HepG2 (cell line): Measurements from ENCODE around the gene LPXN. TPM values are rescaled to one million over a fixed set of nuclear protein-coding genes. Genes with fewer than 3 reads are reported as not detected.

Experiments used
- AHR ChIP-seq: IDR thresholded peaks from 2 replicates; pipeline ENCODE4 v1.6.1; 2018; ENCODE audit warnings: missing genetic modification reagents, missing compliant biosample characterization
- BCL6 ChIP-seq: IDR thresholded peaks from 2 replicates; pipeline ENCODE4 v1.6.1; 2016; ENCODE audit warnings: missing genetic modification reagents, missing compliant biosample characterization
- EHMT2 ChIP-seq: fragments of 200-600 bp; sonication (generic); IDR thresholded peaks from 2 replicates; pipeline ENCODE4 v1.7.0; 2017; ENCODE audit warnings: antibody characterized with exemption, low read depth, low read length, borderline replicate concordance
- HDAC1 ChIP-seq: sonication (generic); formaldehyde crosslinking; IDR thresholded peaks from 2 replicates; pipeline ENCODE4 v1.5.1; 2020; ENCODE audit warnings: mild to moderate bottlenecking, missing genetic modification reagents
- IRX3 ChIP-seq: sonication (generic); formaldehyde crosslinking; IDR thresholded peaks from 2 replicates; pipeline ENCODE4 v1.8.1; 2023; ENCODE audit warnings: mild to moderate bottlenecking, low read depth, missing genetic modification reagents, borderline replicate concordance
- KMT2B ChIP-seq: IDR thresholded peaks from 2 replicates; pipeline ENCODE4 v1.6.1; 2016; ENCODE audit warnings: missing genetic modification reagents, missing compliant biosample characterization
- MED1 ChIP-seq: sonication (generic); formaldehyde crosslinking; IDR thresholded peaks from 2 replicates; pipeline ENCODE4 v1.4.0; 2020; ENCODE audit warnings: missing genetic modification reagents
- PCBP2 ChIP-seq: fragments of 200-400 bp; formaldehyde crosslinking; optimal IDR thresholded peaks from 2 replicates; pipeline ENCODE3; 2018; ENCODE audit warnings: low read length, low read depth; ENCODE audit not compliant: poor library complexity, severe bottlenecking
- SNRNP70 ChIP-seq: fragments of 200-400 bp; formaldehyde crosslinking; IDR thresholded peaks from 2 replicates; pipeline ENCODE4 v1.6.1; 2017; ENCODE audit warnings: mild to moderate bottlenecking, low read depth, low read length, moderate library complexity
- TARDBP ChIP-seq: sonication (generic); formaldehyde crosslinking; IDR thresholded peaks from 2 replicates; pipeline ENCODE4 v1.8.0; 2022; ENCODE audit warnings: mild to moderate bottlenecking, missing genetic modification reagents
- WIZ ChIP-seq: sonication (generic); formaldehyde crosslinking; IDR thresholded peaks from 2 replicates; pipeline ENCODE4 v1.5.1; 2020; ENCODE audit warnings: mild to moderate bottlenecking, missing genetic modification reagents
- YEATS4 ChIP-seq: sonication (generic); formaldehyde crosslinking; IDR thresholded peaks from 2 replicates; pipeline ENCODE4 v1.4.0; 2020; ENCODE audit warnings: missing genetic modification reagents, borderline replicate concordance
- ZFP82 ChIP-seq: sonication (generic); formaldehyde crosslinking; IDR thresholded peaks from 2 replicates; pipeline ENCODE4 v1.5.1; 2020; ENCODE audit warnings: mild to moderate bottlenecking, missing genetic modification reagents, borderline replicate concordance
- ZNF138 ChIP-seq: sonication (generic); formaldehyde crosslinking; IDR thresholded peaks from 2 replicates; pipeline ENCODE4 v1.5.0; 2020; ENCODE audit warnings: mild to moderate bottlenecking, low read depth, missing genetic modification reagents
- ZNF530 ChIP-seq: sonication (generic); formaldehyde crosslinking; IDR thresholded peaks from 2 replicates; pipeline ENCODE4 v1.5.0; 2020; ENCODE audit warnings: low read depth, mild to moderate bottlenecking, missing genetic modification reagents
- polyA plus RNA-seq, 8 experiments: library from polyadenylated mRNA; depleted of rRNA in 3 of 8; stranded (reverse) in 7 of 8; unstranded in 1 of 8; fragments of >200 nt; fragmentation: Illumina TruSeq in 4 of 8; extraction: Trizol in 4 of 8; gene quantifications; 2 replicates each; pipeline versions ENCODE4 v1.2.1 to v1.2.3, GENCODE V29; 2011 to 2016; ENCODE audit warnings: low read depth in 4 of 8, missing spikeins in 1 of 8, mixed read lengths in 1 of 8; ENCODE audit not compliant: insufficient read depth in 1 of 8
- total RNA-seq, 5 experiments: library from RNA; depleted of rRNA; stranded (reverse); fragments of >200 nt; fragmentation: Illumina TruSeq; extraction: Trizol; gene quantifications; 2 replicates each; pipeline ENCODE4 v1.2.3, GENCODE V29; 2016; ENCODE audit warnings: low read depth in 1 of 5
- TF ChIP-seq, protein P1 (sequence below): sonication (generic); formaldehyde crosslinking; conservative IDR thresholded peaks from 2 replicates; pipeline ENCODE4 v1.8.1; 2023; ENCODE audit warnings: missing genetic modification reagents
- TF ChIP-seq, protein P2 (sequence below): sonication (generic); formaldehyde crosslinking; IDR thresholded peaks from 2 replicates; pipeline ENCODE4 v1.5.1; 2020; ENCODE audit warnings: mild to moderate bottlenecking, missing genetic modification reagents, moderate library complexity
- TF ChIP-seq, protein P3 (sequence below): sonication (generic); formaldehyde crosslinking; IDR thresholded peaks from 2 replicates; pipeline ENCODE4 v1.4.0; 2020; ENCODE audit warnings: mild to moderate bottlenecking, missing genetic modification reagents
- TF ChIP-seq, protein P4 (sequence below): sonication (generic); formaldehyde crosslinking; IDR thresholded peaks from 2 replicates; pipeline ENCODE4 v1.5.0; 2020; ENCODE audit warnings: missing genetic modification reagents

The LPXN gene
- total and polyA plus RNA-seq, 2 of the 13 experiments (the other 11 are each of a cell fraction or from before 2014, with no cell fraction given), result 1.7 to 3.5 TPM

DNA sequence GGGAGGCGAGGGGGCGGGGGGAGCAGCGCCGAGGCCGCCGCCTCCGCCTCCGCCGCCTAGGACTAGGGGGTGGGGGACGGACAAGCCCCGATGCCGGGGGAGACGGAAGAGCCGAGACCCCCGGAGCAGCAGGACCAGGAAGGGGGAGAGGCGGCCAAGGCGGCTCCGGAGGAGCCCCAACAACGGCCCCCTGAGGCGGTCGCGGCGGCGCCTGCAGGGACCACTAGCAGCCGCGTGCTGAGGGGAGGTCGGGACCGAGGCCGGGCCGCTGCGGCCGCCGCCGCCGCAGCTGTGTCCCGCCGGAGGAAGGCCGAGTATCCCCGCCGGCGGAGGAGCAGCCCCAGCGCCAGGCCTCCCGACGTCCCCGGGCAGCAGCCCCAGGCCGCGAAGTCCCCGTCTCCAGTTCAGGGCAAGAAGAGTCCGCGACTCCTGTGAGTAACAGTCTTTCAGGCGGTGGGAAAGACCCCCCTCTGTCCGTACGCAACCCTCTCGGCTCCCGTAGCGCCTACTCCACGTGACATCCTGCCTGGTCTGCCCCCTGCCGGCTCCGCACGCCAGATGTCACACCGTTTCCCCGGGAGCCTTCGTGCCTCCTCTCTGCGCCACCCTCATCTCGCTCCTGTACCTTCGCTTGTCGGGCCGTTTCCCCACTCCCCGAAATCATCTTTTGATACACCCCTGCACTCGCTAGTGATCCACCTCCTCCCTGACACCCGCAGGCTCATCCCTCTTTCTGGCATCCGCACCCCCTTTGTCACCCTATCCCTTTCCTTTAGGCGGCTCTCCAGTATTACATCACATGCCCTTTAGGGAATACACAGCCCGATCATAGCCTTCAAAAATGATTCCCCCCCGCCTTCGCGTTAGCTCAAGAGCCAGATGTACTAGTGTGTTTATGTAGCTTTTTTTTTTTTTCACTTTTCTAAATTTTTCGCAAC, 3.8 kb upstream of the LPXN start (continued):
- TF ChIP-seq, protein P1, sequence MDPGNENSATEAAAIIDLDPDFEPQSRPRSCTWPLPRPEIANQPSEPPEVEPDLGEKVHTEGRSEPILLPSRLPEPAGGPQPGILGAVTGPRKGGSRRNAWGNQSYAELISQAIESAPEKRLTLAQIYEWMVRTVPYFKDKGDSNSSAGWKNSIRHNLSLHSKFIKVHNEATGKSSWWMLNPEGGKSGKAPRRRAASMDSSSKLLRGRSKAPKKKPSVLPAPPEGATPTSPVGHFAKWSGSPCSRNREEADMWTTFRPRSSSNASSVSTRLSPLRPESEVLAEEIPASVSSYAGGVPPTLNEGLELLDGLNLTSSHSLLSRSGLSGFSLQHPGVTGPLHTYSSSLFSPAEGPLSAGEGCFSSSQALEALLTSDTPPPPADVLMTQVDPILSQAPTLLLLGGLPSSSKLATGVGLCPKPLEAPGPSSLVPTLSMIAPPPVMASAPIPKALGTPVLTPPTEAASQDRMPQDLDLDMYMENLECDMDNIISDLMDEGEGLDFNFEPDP (CRISPR knock-in tag), result no peak
- TF ChIP-seq ZNF138 (no peak), MED1 (CRISPR knock-in tag) (peak; percentile 71; the same call in 1 of the 2 replicates), YEATS4 (peak; percentile 86), HDAC1 (peak; percentile 79), KMT2B (peak; percentile 97), AHR (CRISPR knock-in tag) (0 out of 2 replicates have a peak, but pooled peaks have one; percentile 24), EHMT2 (no peak), TARDBP (peak; percentile 90), IRX3 (0 out of 2 replicates have a peak, but pooled peaks have one; percentile 64), WIZ (CRISPR knock-in tag) (no peak), ZNF530 (CRISPR knock-in tag) (no peak), PCBP2 (no peak), BCL6 (CRISPR knock-in tag) (peak; percentile 65), SNRNP70 (no peak), ZFP82 (CRISPR knock-in tag) (peak; percentile 19; the same call in 1 of the 2 replicates)
- TF ChIP-seq, protein P2, sequence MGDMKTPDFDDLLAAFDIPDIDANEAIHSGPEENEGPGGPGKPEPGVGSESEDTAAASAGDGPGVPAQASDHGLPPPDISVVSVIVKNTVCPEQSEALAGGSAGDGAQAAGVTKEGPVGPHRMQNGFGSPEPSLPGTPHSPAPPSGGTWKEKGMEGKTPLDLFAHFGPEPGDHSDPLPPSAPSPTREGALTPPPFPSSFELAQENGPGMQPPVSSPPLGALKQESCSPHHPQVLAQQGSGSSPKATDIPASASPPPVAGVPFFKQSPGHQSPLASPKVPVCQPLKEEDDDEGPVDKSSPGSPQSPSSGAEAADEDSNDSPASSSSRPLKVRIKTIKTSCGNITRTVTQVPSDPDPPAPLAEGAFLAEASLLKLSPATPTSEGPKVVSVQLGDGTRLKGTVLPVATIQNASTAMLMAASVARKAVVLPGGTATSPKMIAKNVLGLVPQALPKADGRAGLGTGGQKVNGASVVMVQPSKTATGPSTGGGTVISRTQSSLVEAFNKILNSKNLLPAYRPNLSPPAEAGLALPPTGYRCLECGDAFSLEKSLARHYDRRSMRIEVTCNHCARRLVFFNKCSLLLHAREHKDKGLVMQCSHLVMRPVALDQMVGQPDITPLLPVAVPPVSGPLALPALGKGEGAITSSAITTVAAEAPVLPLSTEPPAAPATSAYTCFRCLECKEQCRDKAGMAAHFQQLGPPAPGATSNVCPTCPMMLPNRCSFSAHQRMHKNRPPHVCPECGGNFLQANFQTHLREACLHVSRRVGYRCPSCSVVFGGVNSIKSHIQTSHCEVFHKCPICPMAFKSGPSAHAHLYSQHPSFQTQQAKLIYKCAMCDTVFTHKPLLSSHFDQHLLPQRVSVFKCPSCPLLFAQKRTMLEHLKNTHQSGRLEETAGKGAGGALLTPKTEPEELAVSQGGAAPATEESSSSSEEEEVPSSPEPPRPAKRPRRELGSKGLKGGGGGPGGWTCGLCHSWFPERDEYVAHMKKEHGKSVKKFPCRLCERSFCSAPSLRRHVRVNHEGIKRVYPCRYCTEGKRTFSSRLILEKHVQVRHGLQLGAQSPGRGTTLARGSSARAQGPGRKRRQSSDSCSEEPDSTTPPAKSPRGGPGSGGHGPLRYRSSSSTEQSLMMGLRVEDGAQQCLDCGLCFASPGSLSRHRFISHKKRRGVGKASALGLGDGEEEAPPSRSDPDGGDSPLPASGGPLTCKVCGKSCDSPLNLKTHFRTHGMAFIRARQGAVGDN (CRISPR knock-in tag), result peak; percentile 91
- TF ChIP-seq, protein P3, sequence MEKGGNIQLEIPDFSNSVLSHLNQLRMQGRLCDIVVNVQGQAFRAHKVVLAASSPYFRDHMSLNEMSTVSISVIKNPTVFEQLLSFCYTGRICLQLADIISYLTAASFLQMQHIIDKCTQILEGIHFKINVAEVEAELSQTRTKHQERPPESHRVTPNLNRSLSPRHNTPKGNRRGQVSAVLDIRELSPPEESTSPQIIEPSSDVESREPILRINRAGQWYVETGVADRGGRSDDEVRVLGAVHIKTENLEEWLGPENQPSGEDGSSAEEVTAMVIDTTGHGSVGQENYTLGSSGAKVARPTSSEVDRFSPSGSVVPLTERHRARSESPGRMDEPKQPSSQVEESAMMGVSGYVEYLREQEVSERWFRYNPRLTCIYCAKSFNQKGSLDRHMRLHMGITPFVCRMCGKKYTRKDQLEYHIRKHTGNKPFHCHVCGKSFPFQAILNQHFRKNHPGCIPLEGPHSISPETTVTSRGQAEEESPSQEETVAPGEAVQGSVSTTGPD (CRISPR knock-in tag), result no peak
- TF ChIP-seq, protein P4, sequence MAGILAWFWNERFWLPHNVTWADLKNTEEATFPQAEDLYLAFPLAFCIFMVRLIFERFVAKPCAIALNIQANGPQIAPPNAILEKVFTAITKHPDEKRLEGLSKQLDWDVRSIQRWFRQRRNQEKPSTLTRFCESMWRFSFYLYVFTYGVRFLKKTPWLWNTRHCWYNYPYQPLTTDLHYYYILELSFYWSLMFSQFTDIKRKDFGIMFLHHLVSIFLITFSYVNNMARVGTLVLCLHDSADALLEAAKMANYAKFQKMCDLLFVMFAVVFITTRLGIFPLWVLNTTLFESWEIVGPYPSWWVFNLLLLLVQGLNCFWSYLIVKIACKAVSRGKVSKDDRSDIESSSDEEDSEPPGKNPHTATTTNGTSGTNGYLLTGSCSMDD, result no peak
